Endothelial cell of umbilical vein (primary cell): ENCODE results near the gene PGP. TPM values are rescaled to one million over a fixed set of nuclear protein-coding genes. Genes with fewer than 3 reads are reported as not detected.
A peak's percentile ranks its signal among the peaks of the same experiment; 100 is the strongest.

Experiments
- BruUV-seq: library from RNA; stranded (reverse); fragments of 400-500 nt; replicated peaks from 2 replicates; lab custom pipeline; 2021; lab: Mats Ljungman, UMichigan
- CTCF ChIA-PET: fragments of 300-600, 350-600 bp; sonication (Branson Sonifier 250); formaldehyde crosslinking; loops from one replicate; lab custom pipeline; 2021; ENCODE audit warnings: antibody characterized with exemption, inconsistent platforms; lab: Charles Lee
- POLR2A ChIA-PET: fragments of 300-600, 350-600 bp; sonication (Branson Sonifier 250); formaldehyde crosslinking; loops from one replicate; lab custom pipeline; 2021; ENCODE audit warnings: antibody characterized with exemption, inconsistent platforms; lab: Charles Lee
- DNase-seq: peaks from one replicate; pipeline ENCODE4 v3.0.0-alpha.2; 2011; ENCODE audit warnings: low read depth, low spot score
- FAIRE-seq: peaks from 2 replicates; lab custom pipeline; 2011; peaks lifted over from hg19 to GRCh38; lab: Jason Lieb, UNC
- H2AFZ ChIP-seq: 2 replicates; pipeline ENCODE4 v1.6.0; 2012; ENCODE audit warnings: low read depth, low read length, control low read depth, inconsistent platforms
- H3K27ac ChIP-seq: 2 replicates; pipeline ENCODE4 v1.5.1; 2011; ENCODE audit warnings: low read depth, mild to moderate bottlenecking, control low read depth, low read length, moderate library complexity; ENCODE audit not compliant: insufficient read depth
- H3K27me3 ChIP-seq, 2 experiments: 2 replicates each; pipeline versions ENCODE4 v1.6.0 to v1.6.1; 2011; ENCODE audit warnings: low read length in 2 of 2, mixed read lengths in 1 of 2; ENCODE audit not compliant: control insufficient read depth in 2 of 2, insufficient read depth in 2 of 2
- H3K36me3 ChIP-seq, 2 experiments: 2 replicates in 1 of 2; 3 replicates in 1 of 2; pipeline ENCODE4 v1.5.1; 2011; ENCODE audit warnings: low read length in 2 of 2, mild to moderate bottlenecking in 1 of 2, moderate library complexity in 1 of 2; ENCODE audit not compliant: control insufficient read depth in 2 of 2, insufficient read depth in 2 of 2; ENCODE audit errors: extremely low read depth in 1 of 2
- H3K4me1 ChIP-seq: 3 replicates; pipeline ENCODE4 v1.5.1; 2011; ENCODE audit warnings: mild to moderate bottlenecking, low read length; ENCODE audit not compliant: control insufficient read depth, insufficient read depth; ENCODE audit errors: extremely low read depth
- H3K4me2 ChIP-seq: 2 replicates; pipeline ENCODE4 v1.6.1; 2011; ENCODE audit warnings: low read length, control low read depth, mixed read lengths; ENCODE audit not compliant: insufficient read depth
- H3K4me3 ChIP-seq, 3 experiments: fragments of 200-600 bp in 1 of 3; sonication (generic), shearing (Covaris generic) in 1 of 3; replicated peaks in 1 of 3; 2 replicates each; pipeline ENCODE4 v1.5.1; 2011 to 2016; ENCODE audit warnings: control low read depth in 3 of 3, low read length in 3 of 3, mild to moderate bottlenecking in 2 of 3, inconsistent platforms in 1 of 3, low read depth in 1 of 3, moderate library complexity in 1 of 3; ENCODE audit not compliant: insufficient read depth in 1 of 3
- H3K79me2 ChIP-seq: 2 replicates; pipeline ENCODE4 v1.6.0; 2012; ENCODE audit warnings: low read length, inconsistent platforms; ENCODE audit not compliant: control insufficient read depth, insufficient read depth
- H3K9ac ChIP-seq: replicated peaks from 2 replicates; pipeline ENCODE3; 2011; ENCODE audit warnings: low read length, control low read depth; ENCODE audit not compliant: insufficient read depth; ENCODE audit errors: extremely low read depth
- H3K9me1 ChIP-seq: replicated peaks from 3 replicates; pipeline ENCODE4 v1.6.0; 2011; ENCODE audit warnings: mild to moderate bottlenecking, low read length; ENCODE audit not compliant: control insufficient read depth, insufficient read depth; ENCODE audit errors: extremely low read depth
- H3K9me3 ChIP-seq: replicated peaks from 2 replicates; pipeline ENCODE4 v1.5.1; 2012; ENCODE audit warnings: low read length, inconsistent platforms; ENCODE audit not compliant: control insufficient read depth, insufficient read depth
- H4K20me1 ChIP-seq: replicated peaks from 2 replicates; pipeline ENCODE3; 2011; ENCODE audit warnings: mild to moderate bottlenecking, low read length; ENCODE audit not compliant: control insufficient read depth, insufficient read depth; ENCODE audit errors: extremely low read depth
- CTCF ChIP-seq, 2 donors: IDR thresholded peaks; 1 replicate in 1 of 2; 2 replicates in 1 of 2; pipeline ENCODE4 v1.5.1; 2011; ENCODE audit warnings: low read length in 2 of 2, mild to moderate bottlenecking in 2 of 2, moderate library complexity in 2 of 2, control low read depth in 1 of 2, inconsistent platforms in 1 of 2, low read depth in 1 of 2; ENCODE audit not compliant: insufficient read depth in 1 of 2; ENCODE audit errors: extremely low read depth in 1 of 2
- EZH2 ChIP-seq: IDR thresholded peaks from 2 replicates; pipeline ENCODE4 v1.6.1; 2012; ENCODE audit warnings: borderline replicate concordance, low read depth, mild to moderate bottlenecking, moderate library complexity, low read length, inconsistent platforms; ENCODE audit not compliant: severe bottlenecking
- FOS ChIP-seq: IDR thresholded peaks from 2 replicates; pipeline ENCODE4 v1.6.1; 2011; ENCODE audit warnings: mild to moderate bottlenecking, low read length, moderate library complexity, borderline replicate concordance; ENCODE audit not compliant: insufficient read depth
- GATA2 ChIP-seq: IDR thresholded peaks from 2 replicates; pipeline ENCODE4 v1.7.0; 2011; ENCODE audit warnings: low read depth, mild to moderate bottlenecking, moderate library complexity, mixed read lengths, low read length; ENCODE audit not compliant: insufficient read length, insufficient read depth
- JUN ChIP-seq: IDR thresholded peaks from 2 replicates; pipeline ENCODE4 v1.6.1; 2011; ENCODE audit warnings: borderline replicate concordance, low read depth; ENCODE audit not compliant: insufficient read length, insufficient read depth
- MYC ChIP-seq: IDR thresholded peaks from one replicate; pipeline ENCODE4 v1.6.1; 2011; ENCODE audit warnings: mild to moderate bottlenecking, low read depth, low read length
- POLR2A ChIP-seq: IDR thresholded peaks from 2 replicates; pipeline ENCODE4 v1.6.1; 2012; ENCODE audit warnings: low read depth, mild to moderate bottlenecking, control low read depth, low read length
- POLR2AphosphoS5 ChIP-seq: IDR thresholded peaks from 2 replicates; pipeline ENCODE4 v1.6.1; 2012; ENCODE audit warnings: low read depth, mild to moderate bottlenecking, control low read depth, low read length, moderate library complexity; ENCODE audit not compliant: insufficient read depth
- dilution Hi-C: fragments of 300-500 bp; cut with MboI; formaldehyde crosslinking; loops from one replicate; pipeline ENCODE4 v1.15.0; 2019; ENCODE audit warnings: low sequenced_read_pairs; ENCODE audit not compliant: extremely low pct_ligation_motif_present
- intact Hi-C: fragments of 100-400 bp; cut with micrococcal nuclease; formaldehyde crosslinking; loops from one replicate; pipeline ENCODE4 v1.10.0; 2022
- polyA plus RNA-seq, 4 experiments: library from polyadenylated mRNA; depleted of rRNA in 3 of 4; stranded (reverse) in 3 of 4; unstranded in 1 of 4; fragments of >200 nt; gene quantifications; 2 replicates each; pipeline versions ENCODE4 v1.2.1 to v1.2.3, GENCODE V29; 2011 to 2012; ENCODE audit warnings: missing spikeins in 1 of 4
- total RNA-seq: library from RNA; stranded (reverse); gene quantifications from 2 replicates; pipeline ENCODE4 v1.2.3, GENCODE V29; 2021
- TF ChIP-seq, protein P1 (sequence below): IDR thresholded peaks from 2 replicates; pipeline ENCODE4 v1.6.1; 2011; ENCODE audit not compliant: insufficient read depth, insufficient read length

Gene PGP
- total and polyA plus RNA-seq, 2 donors (not counting 3 experiments of a cell fraction or from before 2014, with no cell fraction given): 28.5 to 29.6 TPM

DNA sequence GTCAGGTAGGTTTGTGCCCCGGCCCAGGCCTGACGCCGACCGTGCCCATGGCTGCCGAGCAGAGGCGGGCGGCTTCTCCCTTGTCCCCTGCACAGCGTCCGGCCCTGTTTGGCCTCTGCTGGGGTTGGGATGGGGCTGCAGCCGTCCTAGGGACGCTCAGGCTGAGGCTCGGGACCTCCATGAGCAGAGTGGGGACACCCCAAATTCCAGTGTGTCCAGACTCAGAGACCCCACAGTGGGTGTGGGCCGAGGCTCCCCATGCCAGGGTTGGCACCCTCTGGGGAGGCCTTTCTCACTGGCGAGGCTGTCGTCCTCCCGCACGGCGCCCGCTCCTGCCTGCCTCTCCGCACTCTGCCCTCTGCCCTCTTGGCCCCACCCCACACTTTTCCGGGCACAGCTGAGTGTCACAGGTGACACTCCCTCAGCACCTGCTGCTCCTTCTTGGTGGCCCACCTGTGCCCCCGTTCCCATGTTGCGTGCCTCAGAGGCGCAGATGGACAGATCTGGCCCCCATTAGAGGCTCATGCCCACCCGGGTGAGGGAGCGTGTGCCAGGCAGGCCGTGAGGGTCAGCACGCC lies 43.0 kb downstream of the PGP start:
- no TSS peak for BruUV-seq
- Histone ChIP-seq H4K20me1 (no peaks in the 10 kb centered on the region), H3K36me3 (peaks cover 26 to 57% of the 10 kb centered on the region in 2 experiments), H3K4me3 (peak overlapping the region; percentile 40 to 71 (median 57)), H2AFZ (no peak overlapping the region), H3K4me1 (peaks cover 24% of the 10 kb centered on the region), H3K27me3 (no peaks in the 10 kb centered on the region), H3K27ac (peak overlapping the region; percentile 99), H3K79me2 (peaks cover 46% of the 10 kb centered on the region), H3K9ac (peak overlapping the region; percentile 91), H3K4me2 (peak overlapping the region; percentile 65), H3K9me3 (no peaks in the 10 kb centered on the region), H3K9me1 (no peaks in the 10 kb centered on the region)
- dilution Hi-C loops (loop anchor here (25.0 kb wide), 1 partner anchor 134 kb away; the partner anchor contains the start of genes NHERF2, NTHL1 and TSC2), intact Hi-C loops (loop anchor here (2.0 kb wide), 2 partner anchors 51 to 79 kb away; partner anchors contain the start of genes E4F1 and ECI1)
- POLR2A ChIA-PET: interaction anchor here (0.7 kb wide), 1 partner anchor 17 kb away, joined by 4 read pairs; the partner anchor contains the start of gene TRAF7
- CTCF ChIA-PET: interaction anchor here (1.0 kb wide), 1 partner anchor 16 kb away, joined by 3 read pairs; the partner anchor contains the start of gene TRAF7
- no peak for FAIRE-seq
- TF ChIP-seq POLR2AphosphoS5 (no peak), FOS (no peak), JUN (no peak), MYC (no peak), CTCF (IDR thresholded peaks at IDR 0.05; ENCODE audit: extremely low read depth in 1 of 2, insufficient read depth in 1 of 2, low read depth in 1 of 2, low read length in 2 of 2) (no peak), EZH2 (no peak), POLR2A (no peak), GATA2 (no peak)
- TF ChIP-seq, protein P1, sequence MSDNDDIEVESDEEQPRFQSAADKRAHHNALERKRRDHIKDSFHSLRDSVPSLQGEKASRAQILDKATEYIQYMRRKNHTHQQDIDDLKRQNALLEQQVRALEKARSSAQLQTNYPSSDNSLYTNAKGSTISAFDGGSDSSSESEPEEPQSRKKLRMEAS: no peak
- no peak for DNase-seq
